Inferior parietal cortex (tissue), 1 donor: ENCODE measurements around the gene C2orf76.

ENCODE experiments used
- DNase-seq: peaks from one replicate; pipeline ENCODE4 v3.0.0-alpha.2; 2016; ENCODE audit errors: extremely low spot score

The C2orf76 gene

DNA sequence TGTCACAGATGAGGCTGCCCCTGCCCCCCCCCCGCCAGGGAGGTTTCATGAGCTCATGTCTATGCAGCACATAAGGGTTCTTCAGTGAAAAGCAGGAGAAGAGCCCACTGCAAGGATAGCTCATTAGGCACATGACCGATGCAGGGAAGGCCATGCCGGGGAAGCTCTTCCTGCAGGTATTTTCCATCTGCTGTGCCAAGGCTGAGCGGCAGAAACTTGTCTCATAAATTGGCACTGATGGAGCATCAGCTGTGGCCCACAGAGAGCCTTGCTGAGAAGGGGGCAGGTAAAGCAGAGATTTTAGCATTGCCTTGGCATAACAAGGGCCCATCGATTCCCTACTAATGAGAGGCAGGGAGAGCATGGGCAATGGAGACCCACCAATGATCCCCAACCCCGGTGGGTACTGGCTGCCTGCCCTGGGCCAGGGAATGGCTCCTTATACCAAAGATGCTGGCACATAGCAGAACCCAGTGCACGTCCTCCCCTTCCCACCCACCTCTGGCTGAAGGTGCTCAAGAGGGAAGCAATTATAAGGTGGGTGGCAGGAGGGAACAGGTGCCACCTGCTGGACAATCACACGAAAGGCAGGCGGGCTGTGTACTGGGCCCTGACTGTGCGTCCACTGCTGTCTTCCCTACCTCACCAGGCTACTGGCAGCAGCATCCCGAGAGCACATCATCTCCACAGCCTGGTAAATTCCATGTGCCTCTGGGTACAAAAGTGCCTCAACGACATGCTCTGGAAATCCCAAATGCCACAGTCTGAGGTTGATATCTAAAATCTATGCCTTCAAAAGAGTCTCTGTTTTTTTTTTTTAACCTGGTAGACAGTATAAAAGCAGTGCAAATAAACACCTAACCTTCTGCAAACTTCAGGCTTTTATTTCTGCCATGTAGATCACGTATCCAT, 101.6 kb downstream of the C2orf76 start:
- no peak for DNase-seq

GRCh38 chr2:119263656-119264055, 103.0 kb downstream of the C2orf76 start:
- no peak for DNase-seq

GRCh38 chr2:119263025-119263424, 103.6 kb downstream of the C2orf76 start:
- DNase-seq, result no peak

DNA sequence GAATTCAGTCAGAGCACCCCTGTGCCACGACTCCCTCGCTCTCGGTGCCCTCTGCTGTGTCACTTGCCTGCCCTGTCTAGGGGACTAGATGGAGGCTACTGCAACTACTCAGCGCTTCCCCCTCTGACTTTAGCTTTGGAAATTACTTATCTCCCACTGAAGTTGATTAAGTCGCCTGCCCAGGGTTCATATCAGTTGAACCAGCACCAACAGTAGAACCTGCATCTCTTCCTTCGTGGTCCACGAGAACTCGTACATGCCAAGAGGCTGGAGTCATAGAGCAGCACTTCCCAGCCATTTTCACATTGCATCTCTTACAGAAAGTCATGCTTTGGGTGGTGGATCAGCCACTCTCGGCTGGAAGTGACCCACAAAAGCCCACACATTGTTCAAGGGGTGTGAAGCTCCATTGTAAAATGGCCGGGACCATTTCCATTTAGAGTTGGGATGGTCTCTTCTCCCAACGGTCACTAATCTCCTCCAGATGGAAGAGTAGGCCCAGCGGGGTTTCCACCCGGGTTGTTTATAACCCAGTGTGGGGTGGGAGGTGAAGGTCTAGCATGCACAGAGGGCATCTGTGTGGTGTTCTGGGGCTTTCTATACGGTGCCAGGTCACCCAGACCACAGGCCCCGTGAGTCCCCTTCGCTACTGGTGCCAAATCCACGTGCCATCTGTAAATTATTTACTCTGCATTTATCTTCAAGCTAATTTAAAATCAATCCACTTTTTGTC, 105.0 kb downstream of the C2orf76 start:
- DNase-seq, result no peak

- no peak for DNase-seq
Measured at GRCh38 chr2:119260646-119261492, 105.8 kb downstream of the C2orf76 start.

DNA sequence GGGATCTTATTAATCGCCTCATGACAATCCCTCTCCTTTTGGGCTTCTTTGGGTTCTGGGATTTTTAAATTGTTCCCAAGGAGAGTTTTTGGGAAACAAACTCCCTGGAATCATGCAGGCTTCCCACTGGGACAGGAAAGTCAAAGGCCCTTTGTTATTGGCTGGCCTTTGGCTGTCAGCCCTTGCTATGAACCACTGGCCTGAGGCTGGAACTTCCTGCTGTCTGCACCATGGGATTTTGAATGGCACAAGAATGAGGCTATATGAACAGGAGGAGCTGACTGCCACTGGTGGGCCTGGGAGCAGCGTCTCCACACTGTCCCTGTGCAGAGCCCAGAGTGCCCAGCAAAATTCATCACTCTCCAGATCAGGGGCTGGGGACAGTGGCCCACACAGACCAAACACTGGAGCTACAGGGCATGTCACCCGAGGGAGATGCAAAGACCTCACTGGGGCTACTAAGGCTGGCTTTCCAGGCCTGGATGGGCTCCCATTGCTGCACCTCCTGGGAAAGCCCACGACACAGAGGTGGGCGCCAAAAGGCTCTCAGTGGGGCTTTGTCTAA, 107.3 kb downstream of the C2orf76 start:
- no peak for DNase-seq

GRCh38 chr2:119257198-119257597, 109.4 kb downstream of the C2orf76 start:
- no peak for DNase-seq

DNA sequence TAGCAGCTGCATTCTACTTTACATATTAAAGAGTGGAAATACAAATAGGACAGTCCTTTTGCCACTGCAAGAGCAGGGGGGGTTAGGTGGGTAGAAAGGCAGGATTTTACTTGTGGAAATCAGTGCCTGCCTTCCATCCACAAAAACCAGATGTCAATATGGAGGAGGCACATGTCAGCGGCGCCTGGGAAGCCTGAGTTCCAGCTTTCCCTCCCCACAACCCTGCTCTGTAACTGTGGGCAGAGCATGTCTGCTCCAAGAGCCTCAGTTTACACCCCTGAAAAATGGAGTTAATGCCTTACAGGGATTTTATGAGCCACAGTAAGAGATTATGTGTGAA, 110.1 kb downstream of the C2orf76 start:
- no peak for DNase-seq

DNA sequence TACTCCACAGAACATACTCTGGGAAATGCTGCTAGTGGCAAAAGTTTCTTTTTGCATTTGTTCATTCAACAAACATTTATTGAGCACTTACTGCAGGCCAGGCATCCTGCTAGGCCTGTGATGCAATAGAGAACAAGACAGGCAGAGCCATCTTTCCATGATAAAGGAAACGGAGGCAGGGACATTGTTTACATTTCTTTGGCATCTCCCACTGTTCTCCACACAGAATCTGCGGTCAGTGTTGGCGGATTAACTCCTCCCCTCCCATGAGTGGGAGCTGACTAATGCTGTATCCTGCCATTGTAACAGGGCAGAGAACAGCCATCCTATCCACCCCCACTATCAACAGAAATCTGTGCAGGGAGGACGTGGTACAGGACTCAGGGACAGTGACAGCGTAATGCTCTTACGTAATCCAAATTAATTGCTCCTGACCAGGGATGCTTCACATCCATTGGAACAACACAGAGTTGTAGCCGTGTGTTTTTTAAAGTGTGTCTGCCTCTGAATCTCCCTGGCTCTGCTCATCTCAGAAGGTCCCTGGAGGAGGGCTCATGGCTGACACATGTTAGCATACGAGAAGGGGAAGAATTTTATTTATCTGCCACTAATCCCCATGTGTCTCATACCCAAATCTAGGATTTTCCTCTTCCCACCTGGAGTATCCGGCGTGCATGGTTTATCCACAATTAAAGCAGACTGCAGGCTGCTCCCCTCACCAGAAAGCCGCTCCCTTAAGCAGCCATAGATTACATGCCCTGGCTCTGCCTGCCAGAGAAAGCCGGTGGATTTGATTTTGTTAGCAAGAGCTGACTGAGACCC, 110.7 kb downstream of the C2orf76 start:
- DNase-seq, result no peak

- DNase-seq, result no peak
Measured at GRCh38 chr2:119254601-119255080, 112.0 kb downstream of the C2orf76 start.

DNA sequence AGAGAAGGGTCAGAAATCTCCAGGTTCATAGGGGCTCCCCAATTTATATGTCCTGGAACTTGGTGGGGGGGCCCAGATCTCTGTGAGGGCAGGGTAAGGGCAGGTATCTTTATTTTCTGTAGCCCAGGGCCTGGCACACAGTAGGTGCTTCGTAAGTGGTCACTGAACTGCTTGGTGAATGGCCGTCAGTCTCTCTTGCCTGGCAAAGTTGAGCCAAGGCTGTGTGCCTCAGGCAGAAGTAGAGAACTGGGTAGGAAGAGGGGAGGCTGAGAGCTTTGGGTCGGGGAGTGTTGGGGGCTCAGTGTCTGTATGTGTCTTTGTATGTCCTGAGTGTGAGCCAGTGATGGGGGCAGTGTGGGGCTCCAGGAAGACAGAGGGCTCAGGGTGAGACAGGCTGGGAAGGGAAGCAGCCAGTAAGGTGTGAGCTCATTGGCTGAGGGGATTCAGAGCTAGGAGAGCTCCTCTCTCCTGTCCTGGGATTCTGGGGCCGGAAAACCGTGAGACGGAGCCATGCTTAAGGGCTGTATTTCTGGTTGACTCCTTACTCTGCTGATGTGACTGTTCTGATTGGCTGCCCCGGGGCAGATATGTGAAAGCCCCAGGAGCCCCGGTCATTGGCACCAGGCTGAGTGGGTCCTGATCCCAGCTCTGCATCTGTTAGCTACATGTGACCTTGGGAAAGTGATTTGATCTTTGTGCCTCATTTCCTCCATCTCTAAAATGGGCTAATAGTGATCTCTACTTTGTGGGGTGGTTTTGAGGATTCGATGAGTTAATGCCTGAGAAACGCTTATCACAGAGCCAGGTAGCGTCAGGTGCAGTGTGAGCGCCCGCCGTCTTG, 112.7 kb downstream of the C2orf76 start:
- no peak for DNase-seq

DNA sequence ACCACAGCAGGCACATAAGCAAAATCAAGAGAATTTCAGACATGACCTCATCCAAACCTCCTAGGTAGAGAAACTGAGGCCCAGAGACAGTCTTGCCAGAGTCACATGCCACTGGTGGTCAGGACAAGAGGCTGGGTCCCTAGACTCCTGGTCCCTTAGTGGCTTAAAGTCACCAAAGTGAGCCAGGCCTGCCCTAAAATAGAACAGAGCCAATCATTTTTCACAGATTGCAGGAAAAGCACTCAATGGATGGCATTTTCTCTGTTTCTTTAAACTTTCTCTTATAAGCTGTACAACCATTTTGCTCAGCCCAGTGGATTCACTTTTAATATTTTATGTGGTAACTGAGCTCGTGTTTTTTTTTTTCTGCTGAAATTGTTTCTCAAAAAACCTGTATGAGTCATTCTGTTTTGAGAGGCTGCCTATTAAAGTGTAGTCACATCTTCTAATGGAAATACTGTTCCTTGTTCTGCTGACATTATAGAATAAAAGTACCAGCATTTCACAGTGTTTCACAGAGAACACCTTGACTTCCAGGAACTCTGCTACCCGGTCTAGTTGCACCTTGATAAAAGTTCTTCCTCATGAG, 113.4 kb downstream of the C2orf76 start:
- DNase-seq, result no peak
